H1 (cell line): ENCODE data around the gene TMEM203. TPM values are rescaled to one million over a fixed set of nuclear protein-coding genes. Genes with fewer than 3 reads are reported as not detected.

Experiments
- CTCF ChIA-PET: fragments of 300-600 bp; sonication (Branson Sonifier 250); formaldehyde crosslinking; loops from one replicate; lab custom pipeline; 2021; ENCODE audit not compliant: partially characterized antibody; lab: Charles Lee
- POLR2A ChIA-PET: fragments of 300-600 bp; sonication (Branson Sonifier 250); formaldehyde crosslinking; loops from one replicate; lab custom pipeline; 2021; ENCODE audit warnings: inconsistent platforms; ENCODE audit not compliant: partially characterized antibody; lab: Charles Lee
- DNase-seq, 2 experiments: peaks; one replicate each; pipeline versions ENCODE4 v3.0.0 to v3.0.0-alpha.2; 2010 to 2022; ENCODE audit warnings: low spot score in 2 of 2, low read depth in 1 of 2, mixed read lengths in 1 of 2
- FAIRE-seq: peaks from 2 replicates; lab custom pipeline; 2011; peaks lifted over from hg19 to GRCh38; lab: Jason Lieb, UNC
- H2AFZ ChIP-seq: 2 replicates; pipeline ENCODE4 v1.8.1; 2012; ENCODE audit warnings: low read length, inconsistent platforms
- H2AK5ac ChIP-seq: 2 replicates; pipeline ENCODE4 v1.6.1; 2013; ENCODE audit warnings: low read depth, low read length
- H2BK120ac ChIP-seq: replicated peaks from 2 replicates; pipeline ENCODE3; 2013; ENCODE audit warnings: low read depth, low read length, inconsistent platforms
- H2BK12ac ChIP-seq: 2 replicates; pipeline ENCODE4 v1.6.1; 2013; ENCODE audit warnings: low read depth, low read length
- H2BK15ac ChIP-seq: 2 replicates; pipeline ENCODE4 v1.6.1; 2013; ENCODE audit warnings: low read length
- H2BK20ac ChIP-seq: 2 replicates; pipeline ENCODE4 v1.6.1; 2013; ENCODE audit warnings: low read length
- H2BK5ac ChIP-seq: 2 replicates; pipeline ENCODE4 v1.6.1; 2013; ENCODE audit warnings: low read depth, low read length
- H3K14ac ChIP-seq: 2 replicates; pipeline ENCODE4 v1.6.1; 2013; ENCODE audit warnings: inconsistent platforms; ENCODE audit not compliant: insufficient read length
- H3K18ac ChIP-seq: 2 replicates; pipeline ENCODE4 v1.6.1; 2013; ENCODE audit warnings: low read length; ENCODE audit errors: extremely low read depth
- H3K23ac ChIP-seq: 2 replicates; pipeline ENCODE4 v1.6.1; 2013; ENCODE audit warnings: inconsistent platforms; ENCODE audit not compliant: insufficient read length
- H3K23me2 ChIP-seq: 2 replicates; pipeline ENCODE4 v1.6.1; 2013; ENCODE audit warnings: low read depth, low read length
- H3K27ac ChIP-seq: 2 replicates; pipeline ENCODE4 v1.6.1; 2011; ENCODE audit warnings: low read depth, low read length, inconsistent platforms
- H3K27me3 ChIP-seq, 4 experiments: replicated peaks in 1 of 4; 1 replicate in 1 of 4; 2 replicates in 3 of 4; pipeline versions ENCODE4 v1.6.1 to v1.8.1; 2011 to 2013; ENCODE audit warnings: low read length in 3 of 4, mild to moderate bottlenecking in 3 of 4, inconsistent platforms in 2 of 4, mixed read lengths in 2 of 4, moderate library complexity in 1 of 4; ENCODE audit not compliant: control insufficient read depth in 3 of 4, insufficient read depth in 3 of 4; ENCODE audit errors: extremely low read depth in 1 of 4
- H3K36me3 ChIP-seq, 4 experiments: 2 replicates each; pipeline versions ENCODE4 v1.6.1 to v1.8.1; 2011 to 2013; ENCODE audit warnings: mild to moderate bottlenecking in 4 of 4, low read length in 3 of 4, moderate library complexity in 2 of 4, control low read depth in 1 of 4, inconsistent platforms in 1 of 4; ENCODE audit not compliant: insufficient read depth in 4 of 4, control insufficient read depth in 2 of 4
- H3K4ac ChIP-seq: replicated peaks from 2 replicates; pipeline ENCODE3; 2013; ENCODE audit warnings: low read length, low read depth, mixed read lengths, inconsistent platforms; ENCODE audit not compliant: insufficient read length
- H3K4me1 ChIP-seq, 4 experiments: replicated peaks in 1 of 4; 1 replicate in 1 of 4; 2 replicates in 3 of 4; pipeline versions ENCODE4 v1.6.1 to v1.8.1; 2011 to 2013; ENCODE audit warnings: low read length in 3 of 4, inconsistent platforms in 2 of 4, mixed read lengths in 1 of 4; ENCODE audit not compliant: insufficient read depth in 4 of 4, control insufficient read depth in 3 of 4
- H3K4me2 ChIP-seq, 2 experiments: 2 replicates each; pipeline versions ENCODE4 v1.6.1 to v1.8.1; 2011 to 2013; ENCODE audit warnings: low read depth in 2 of 2, low read length in 2 of 2, control low read depth in 1 of 2, inconsistent platforms in 1 of 2, mild to moderate bottlenecking in 1 of 2; ENCODE audit not compliant: insufficient read depth in 1 of 2
- H3K4me3 ChIP-seq, 4 experiments: fragments of 200-600, 300-600 bp in 1 of 4; sonication (generic), shearing (Covaris generic), sonication (Bioruptor Twin) in 1 of 4; 2 replicates each; pipeline versions ENCODE4 v1.5.1 to v1.8.1; 2011 to 2016; ENCODE audit warnings: low read length in 4 of 4, low read depth in 3 of 4, control low read depth in 2 of 4, inconsistent platforms in 2 of 4, mild to moderate bottlenecking in 2 of 4, mixed read lengths in 1 of 4, moderate library complexity in 1 of 4; ENCODE audit not compliant: insufficient read depth in 2 of 4; ENCODE audit errors: extremely low read depth in 1 of 4
- H3K56ac ChIP-seq: replicated peaks from 2 replicates; pipeline ENCODE3; 2013; ENCODE audit warnings: low read depth, mild to moderate bottlenecking, mixed read lengths, low read length, inconsistent platforms; ENCODE audit not compliant: insufficient read length
- H3K79me1 ChIP-seq: 2 replicates; pipeline ENCODE4 v1.6.1; 2013; ENCODE audit warnings: low read depth, low read length, control low read depth
- H3K79me2 ChIP-seq, 2 experiments: 2 replicates each; pipeline versions ENCODE4 v1.6.1 to v1.8.1; 2012 to 2013; ENCODE audit warnings: low read length in 2 of 2, mild to moderate bottlenecking in 2 of 2, inconsistent platforms in 1 of 2; ENCODE audit not compliant: insufficient read depth in 2 of 2, control insufficient read depth in 1 of 2
- H3K9ac ChIP-seq, 4 experiments: replicated peaks in 1 of 4; 1 replicate in 1 of 4; 2 replicates in 3 of 4; pipeline versions ENCODE4 v1.6.1 to v1.8.1; 2011 to 2013; ENCODE audit warnings: low read depth in 3 of 4, low read length in 3 of 4, control low read depth in 2 of 4, mild to moderate bottlenecking in 2 of 4, moderate library complexity in 2 of 4, inconsistent platforms in 1 of 4; ENCODE audit errors: extremely low read depth in 1 of 4
- H3K9me3 ChIP-seq, 2 experiments: 2 replicates each; pipeline versions ENCODE4 v1.6.1 to v1.8.1; 2012 to 2013; ENCODE audit warnings: mild to moderate bottlenecking in 2 of 2, moderate library complexity in 2 of 2, control low read depth in 1 of 2, inconsistent platforms in 1 of 2, low read depth in 1 of 2, low read length in 1 of 2, mixed read lengths in 1 of 2; ENCODE audit not compliant: insufficient read depth in 2 of 2
- H4K20me1 ChIP-seq, 2 experiments: replicated peaks in 1 of 2; 2 replicates each; pipeline versions ENCODE3 to v1.8.1; 2011 to 2013; ENCODE audit warnings: inconsistent platforms in 2 of 2, low read length in 2 of 2, mild to moderate bottlenecking in 1 of 2; ENCODE audit not compliant: insufficient read depth in 2 of 2, control insufficient read depth in 1 of 2
- H4K5ac ChIP-seq: 2 replicates; pipeline ENCODE4 v1.6.1; 2013; ENCODE audit warnings: low read length, low read depth, mixed read lengths, inconsistent platforms; ENCODE audit not compliant: insufficient read length
- H4K8ac ChIP-seq: 2 replicates; pipeline ENCODE4 v1.8.0; 2013; ENCODE audit warnings: mild to moderate bottlenecking, moderate library complexity, low read length, inconsistent platforms; ENCODE audit not compliant: insufficient read depth; ENCODE audit errors: extremely low read depth
- H4K91ac ChIP-seq: replicated peaks from 2 replicates; pipeline ENCODE3; 2013; ENCODE audit warnings: low read length, mixed read lengths, inconsistent platforms; ENCODE audit not compliant: insufficient read length
- SIN3A ChIP-seq, 2 experiments: IDR thresholded peaks in 1 of 2; conservative IDR thresholded peaks in 1 of 2; 2 replicates each; pipeline ENCODE4 v1.6.1; 2011 to 2012; ENCODE audit warnings: low read length in 2 of 2, improper control_type of control experiment in 1 of 2, low read depth in 1 of 2, mild to moderate bottlenecking in 1 of 2
- WGBS, 2 experiments: shearing (Covaris generic) in 1 of 2; methylation state at CpG; one replicate each; pipeline versions ENCODE4 v1.1.6 to v1.1.7; 2013 to 2015; ENCODE audit warnings: low lambda C conversion rate in 2 of 2, mixed read lengths in 2 of 2, inconsistent platforms in 1 of 2, low coverage in 1 of 2, missing lambda C conversion rate in 1 of 2; ENCODE audit not compliant: insufficient replicate concordance in 2 of 2, insufficient coverage in 1 of 2, insufficient read length in 1 of 2; ENCODE audit errors: extremely low coverage in 1 of 2, missing lambda C conversion rate in 1 of 2; 5-methylcytosine and 5-hydroxymethylcytosine counted together
- polyA plus RNA-seq, 7 experiments: library from polyadenylated mRNA; depleted of rRNA in 3 of 7; stranded (reverse) in 5 of 7; unstranded in 2 of 7; fragments of >200 nt in 5 of 7; fragments of 200-250 nt in 2 of 7; gene quantifications; 1 replicate in 5 of 7; 2 replicates in 1 of 7; 4 replicates in 1 of 7; pipeline versions ENCODE4 v1.2.1 to v1.2.3, GENCODE V29; 2011 to 2013; ENCODE audit warnings: missing spikeins in 2 of 7, mixed read lengths in 2 of 7
- total RNA-seq: library from RNA; stranded (reverse); fragmentation: NEBNext Ultra II Directional; extraction: Animal tissue kit (Norgen Biotek cat#: 25700); gene quantifications from 2 replicates; pipeline ENCODE4 v1.2.1, GENCODE V29; 2021

TMEM203 gene
- total and polyA plus RNA-seq, 2 of the 8 experiments (the other 6 are each of a cell fraction or from before 2014, with no cell fraction given), result 44.1 to 57.1 TPM

DNA sequence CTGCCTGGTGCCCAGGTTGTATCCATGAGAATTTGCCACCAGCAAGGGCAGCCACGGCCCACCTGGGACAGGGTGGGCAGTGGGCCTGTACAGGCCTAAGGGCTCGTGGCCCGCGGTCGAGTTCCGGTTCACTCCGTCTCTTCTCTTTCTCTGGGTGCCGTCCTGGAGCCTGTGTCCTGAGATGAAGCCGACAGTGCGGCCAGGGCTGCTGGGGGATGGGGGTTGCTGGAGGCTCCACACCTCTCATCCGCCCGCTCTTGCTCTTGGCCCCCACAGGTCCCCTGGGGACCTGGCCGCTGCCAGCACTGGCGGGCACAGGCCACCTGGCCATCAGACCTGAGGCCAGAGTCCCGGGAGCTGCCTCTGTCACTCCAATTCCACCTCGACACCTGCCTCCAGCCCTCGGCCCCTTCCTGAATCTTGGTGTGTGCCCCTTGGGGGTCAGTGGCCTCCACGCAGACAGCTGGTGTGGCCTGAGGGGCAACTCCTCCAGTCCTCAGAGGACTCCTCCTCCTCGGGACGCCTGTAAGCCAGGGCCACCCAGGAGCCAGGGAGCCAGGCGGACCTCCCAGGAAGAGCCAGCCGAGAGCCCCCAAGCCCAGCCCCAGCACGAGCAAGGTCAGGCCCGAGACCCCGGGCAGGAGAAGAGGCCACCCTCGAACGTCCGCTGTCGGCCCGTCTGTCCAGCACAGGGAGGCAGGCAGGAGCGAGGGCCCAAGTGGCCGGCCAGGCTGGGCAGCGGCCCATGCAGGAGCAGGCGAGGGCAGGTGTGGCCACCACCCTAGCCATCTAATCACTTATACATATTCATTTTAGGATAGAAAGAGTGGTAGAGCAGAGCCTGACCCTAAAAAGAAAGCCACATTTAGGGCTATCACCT lies 40.8 kb downstream of the TMEM203 start:
- DNase-seq, result no peak
- CTCF ChIA-PET, result interaction anchor here (1.0 to 4.0 kb wide), 4 partner anchors 11 to 101 kb away, joined by 3 to 16 read pairs (median 6); partner anchors contain the start of gene CYSRT1

More for the DNA sequence above, 40.8 kb downstream of the TMEM203 start:
- H3K14ac ChIP-seq, result no peak overlapping the region
- no peak overlapping the region; the same call in 1 of the 2 replicates for H3K18ac ChIP-seq
- peaks cover 0 to 15% of the 10 kb centered on the region in 2 experiments for H4K20me1 ChIP-seq
- no peak overlapping the region for H2AFZ ChIP-seq
- no peak overlapping the region for H3K56ac ChIP-seq
- no peak overlapping the region for H4K91ac ChIP-seq
- H3K23me2 ChIP-seq, result peaks cover 19% of the 10 kb centered on the region; the same call in 1 of the 2 replicates
- H3K4me3 ChIP-seq, result no peak overlapping the region
- no peak overlapping the region for H2AK5ac ChIP-seq
- POLR2A ChIA-PET, result interaction anchor here (2.9 kb wide), 1 partner anchor 35 kb away, joined by 12 read pairs; no protein-coding TSS in a partner anchor
- peaks cover 0 to 16% (median 13%) of the 10 kb centered on the region in 4 experiments; a peak in 6 of 7 replicates for H3K4me1 ChIP-seq
- H2BK120ac ChIP-seq, result no peak overlapping the region
- H2BK5ac ChIP-seq, result no peak overlapping the region
- no peak overlapping the region for H3K9ac ChIP-seq
- H4K5ac ChIP-seq, result no peak overlapping the region
- H2BK15ac ChIP-seq, result no peak overlapping the region
- peaks cover 63 to 98% (median 87%) of the 10 kb centered on the region in 4 experiments for H3K27me3 ChIP-seq
- no peaks in the 10 kb centered on the region; the same call in 1 of the 2 replicates for H3K79me1 ChIP-seq
- H3K36me3 ChIP-seq, result no peaks in the 10 kb centered on the region; a peak in 1 of 8 replicates
- no peak for FAIRE-seq
- TF ChIP-seq SIN3A (conservative IDR thresholded peaks at IDR 0.05 in 1 of 2, IDR thresholded peaks at IDR 0.05 in 1 of 2; ENCODE audit: low read depth in 1 of 2, low read length in 2 of 2), result no peak
- H3K79me2 ChIP-seq, result no peaks in the 10 kb centered on the region
- 94% methylated on average over 29 of the region's 34 CpGs; no CpG with 5 or more reads in 1 of the 2 experiments for WGBS, 2 experiments
- no peak overlapping the region for H3K27ac ChIP-seq
- no peak overlapping the region for H3K4me2 ChIP-seq
- no peak overlapping the region for H2BK12ac ChIP-seq
- no peak overlapping the region for H2BK20ac ChIP-seq
- H4K8ac ChIP-seq, result no peak overlapping the region
- no peak overlapping the region for H3K23ac ChIP-seq
- no peak overlapping the region for H3K4ac ChIP-seq
- no peaks in the 10 kb centered on the region for H3K9me3 ChIP-seq
